ENCODE results near the gene CDK6.

- TF ChIP-seq EZH2 (IDR thresholded peaks at IDR 0.05; ENCODE audit: low read length) (no peak), CTCF (optimal IDR thresholded peaks at IDR 0.05 in 1 of 3, IDR thresholded peaks at IDR 0.05 in 1 of 3, conservative IDR thresholded peaks at IDR 0.05 in 1 of 3; ENCODE audit: extremely low read depth in 1 of 3, insufficient read depth in 2 of 3, low read length in 3 of 3) (no peak)
These were observed 113.8 kb downstream of the CDK6 start for GRCh38 chr7:92722541-92722940.

All from keratinocyte (primary cell).